Endothelial cell (in vitro differentiated cells): ENCODE data around the gene ZC3H12A. TPM values are rescaled to one million over a fixed set of nuclear protein-coding genes. Genes with fewer than 3 reads are reported as not detected.

Experiments used
- DNase-seq: peaks from one replicate; pipeline ENCODE4 v3.0.0; 2021; ENCODE audit warnings: low spot score
- H3K27ac Mint-ChIP-seq: one replicate; pipeline ENCODE4 v1.8.0; 2021; ENCODE audit warnings: mixed read lengths, inconsistent platforms; ENCODE audit not compliant: unreplicated experiment
- H3K27me3 Mint-ChIP-seq: one replicate; pipeline ENCODE4 v1.8.0; 2021; ENCODE audit warnings: mild to moderate bottlenecking, moderate library complexity, mixed read lengths, inconsistent platforms; ENCODE audit not compliant: unreplicated experiment
- H3K36me3 Mint-ChIP-seq: one replicate; pipeline ENCODE4 v1.8.0; 2021; ENCODE audit warnings: mild to moderate bottlenecking, low read depth, mixed read lengths, inconsistent platforms; ENCODE audit not compliant: unreplicated experiment
- H3K4me1 Mint-ChIP-seq: one replicate; pipeline ENCODE4 v1.8.0; 2021; ENCODE audit warnings: mild to moderate bottlenecking, mixed read lengths, inconsistent platforms; ENCODE audit not compliant: unreplicated experiment
- H3K4me3 Mint-ChIP-seq: one replicate; pipeline ENCODE4 v1.8.0; 2021; ENCODE audit warnings: mild to moderate bottlenecking, mixed read lengths, inconsistent platforms; ENCODE audit not compliant: unreplicated experiment
- H3K9me3 Mint-ChIP-seq: one replicate; pipeline ENCODE4 v1.8.0; 2021; ENCODE audit warnings: mixed read lengths, inconsistent platforms; ENCODE audit not compliant: unreplicated experiment
- total RNA-seq: library from RNA; stranded (reverse); fragmentation: NEBNext Ultra II Directional; extraction: Animal tissue kit (Norgen Biotek cat#: 25700); gene quantifications from one replicate; pipeline ENCODE4 v1.2.1, GENCODE V29; 2021; ENCODE audit not compliant: unreplicated experiment
- TF ChIP-seq, protein P1 (sequence below): fragments of 200-600 bp; sonication (generic); IDR thresholded peaks from one replicate; pipeline ENCODE4 v1.5.0; 2021; ENCODE audit warnings: antibody characterized with exemption; ENCODE audit not compliant: unreplicated experiment

The ZC3H12A gene
- total RNA-seq, 1 donor from 2014 or later = 5.4 TPM

DNA sequence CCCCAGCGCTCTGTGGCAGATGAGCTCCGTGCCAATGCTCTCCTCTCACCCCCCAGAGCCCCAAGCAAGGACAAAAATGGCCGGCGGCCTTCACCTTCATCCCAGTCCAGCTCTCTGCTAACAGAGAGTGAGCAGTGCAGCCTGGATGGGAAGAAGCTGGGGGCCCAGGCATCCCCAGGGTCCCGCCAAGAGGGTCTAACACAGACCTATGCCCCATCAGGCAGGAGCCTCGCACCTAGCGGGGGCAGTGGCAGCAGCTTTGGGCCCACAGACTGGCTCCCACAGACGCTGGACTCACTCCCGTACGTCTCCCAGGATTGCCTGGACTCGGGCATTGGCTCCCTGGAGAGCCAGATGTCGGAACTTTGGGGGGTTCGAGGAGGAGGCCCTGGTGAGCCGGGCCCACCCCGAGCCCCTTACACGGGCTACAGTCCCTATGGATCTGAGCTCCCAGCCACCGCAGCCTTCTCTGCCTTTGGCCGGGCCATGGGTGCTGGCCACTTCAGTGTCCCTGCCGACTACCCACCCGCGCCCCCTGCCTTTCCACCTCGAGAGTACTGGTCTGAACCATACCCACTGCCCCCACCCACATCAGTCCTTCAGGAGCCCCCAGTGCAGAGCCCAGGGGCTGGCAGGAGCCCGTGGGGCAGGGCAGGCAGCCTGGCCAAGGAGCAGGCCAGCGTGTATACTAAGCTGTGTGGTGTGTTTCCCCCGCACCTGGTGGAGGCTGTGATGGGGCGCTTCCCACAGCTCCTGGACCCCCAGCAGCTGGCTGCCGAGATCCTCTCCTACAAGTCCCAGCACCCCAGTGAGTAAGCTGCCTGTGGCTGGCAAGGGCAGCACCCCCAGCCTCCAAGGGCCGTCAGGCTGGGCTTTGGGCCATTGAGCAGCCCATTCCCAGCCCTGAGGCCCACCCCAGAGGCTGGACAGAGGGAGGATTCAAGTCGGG lies 8.7 kb downstream of the ZC3H12A start:
- Mint-ChIP-seq H3K27me3 (peaks cover 1% of the 10 kb centered on the region), H3K27ac (no peak overlapping the region), H3K4me1 (peaks cover 12% of the 10 kb centered on the region), H3K36me3 (peaks cover 18% of the 10 kb centered on the region), H3K4me3 (peak overlapping the region; percentile 59), H3K9me3 (no peaks in the 10 kb centered on the region)
- DNase-seq = no peak
- TF ChIP-seq, protein P1, sequence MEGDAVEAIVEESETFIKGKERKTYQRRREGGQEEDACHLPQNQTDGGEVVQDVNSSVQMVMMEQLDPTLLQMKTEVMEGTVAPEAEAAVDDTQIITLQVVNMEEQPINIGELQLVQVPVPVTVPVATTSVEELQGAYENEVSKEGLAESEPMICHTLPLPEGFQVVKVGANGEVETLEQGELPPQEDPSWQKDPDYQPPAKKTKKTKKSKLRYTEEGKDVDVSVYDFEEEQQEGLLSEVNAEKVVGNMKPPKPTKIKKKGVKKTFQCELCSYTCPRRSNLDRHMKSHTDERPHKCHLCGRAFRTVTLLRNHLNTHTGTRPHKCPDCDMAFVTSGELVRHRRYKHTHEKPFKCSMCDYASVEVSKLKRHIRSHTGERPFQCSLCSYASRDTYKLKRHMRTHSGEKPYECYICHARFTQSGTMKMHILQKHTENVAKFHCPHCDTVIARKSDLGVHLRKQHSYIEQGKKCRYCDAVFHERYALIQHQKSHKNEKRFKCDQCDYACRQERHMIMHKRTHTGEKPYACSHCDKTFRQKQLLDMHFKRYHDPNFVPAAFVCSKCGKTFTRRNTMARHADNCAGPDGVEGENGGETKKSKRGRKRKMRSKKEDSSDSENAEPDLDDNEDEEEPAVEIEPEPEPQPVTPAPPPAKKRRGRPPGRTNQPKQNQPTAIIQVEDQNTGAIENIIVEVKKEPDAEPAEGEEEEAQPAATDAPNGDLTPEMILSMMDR = no peak

DNA sequence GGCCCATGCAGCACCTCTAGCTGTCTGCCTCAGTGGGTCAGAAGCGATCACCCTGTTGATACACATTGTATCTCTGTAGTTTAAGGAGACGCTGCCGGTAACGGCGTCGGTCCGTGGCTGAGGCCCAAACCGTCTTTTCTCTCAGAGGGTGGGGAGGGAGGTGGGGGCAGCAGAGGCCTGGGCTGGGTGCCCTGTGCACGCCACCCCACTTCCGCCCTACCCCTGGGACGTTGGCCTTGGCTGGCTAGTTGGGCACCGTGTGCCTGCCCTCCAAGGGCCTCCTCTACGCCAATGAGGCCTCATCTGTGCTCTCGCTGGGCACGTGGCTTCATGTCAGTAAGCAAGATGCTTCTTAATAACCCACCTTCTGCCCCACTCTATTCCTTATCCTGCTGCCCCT lies 9.4 kb downstream of the ZC3H12A start:
- TF ChIP-seq, protein P1 = no peak
- H3K4me1 Mint-ChIP-seq = peaks cover 14% of the 10 kb centered on the region
- H3K4me3 Mint-ChIP-seq = no peak overlapping the region
- peaks cover 18% of the 10 kb centered on the region for H3K36me3 Mint-ChIP-seq
- no peak for DNase-seq
- no peaks in the 10 kb centered on the region for H3K9me3 Mint-ChIP-seq
- peaks cover 1% of the 10 kb centered on the region for H3K27me3 Mint-ChIP-seq
- H3K27ac Mint-ChIP-seq = peak overlapping the region; percentile 50

DNA sequence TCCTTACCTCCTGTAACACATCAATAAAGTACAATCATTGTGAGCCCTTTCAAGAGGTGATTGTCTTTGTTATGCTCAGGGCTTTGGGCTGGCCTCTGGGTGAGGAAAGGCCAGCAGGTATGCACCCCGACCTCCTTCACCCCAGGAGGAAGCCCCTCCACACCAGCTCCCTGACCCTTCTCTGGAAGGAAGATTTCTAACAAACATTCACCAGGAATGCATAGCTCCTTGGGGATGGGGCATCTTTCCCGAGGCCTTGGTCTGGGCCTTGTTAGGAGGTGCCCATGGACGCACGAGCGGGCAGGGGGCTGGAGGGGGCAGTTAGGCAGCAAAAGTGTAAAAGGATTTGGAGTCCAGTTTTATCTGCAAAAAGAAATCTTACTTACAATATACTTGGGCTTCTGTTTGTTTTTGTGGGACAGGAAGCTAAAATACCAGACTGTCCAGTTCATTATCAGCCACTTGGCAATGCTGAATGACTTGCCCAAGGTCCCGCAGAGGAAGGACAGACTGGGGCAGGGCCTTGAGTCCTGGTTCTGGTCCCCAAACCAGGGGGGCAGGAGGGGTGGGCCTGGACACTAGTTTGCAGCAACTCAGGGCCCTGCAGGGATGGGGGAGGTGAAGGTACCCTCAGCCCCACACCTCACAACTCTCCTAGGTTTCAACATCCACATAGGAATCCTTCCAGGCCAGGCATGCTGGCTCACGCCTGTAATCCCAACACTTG lies 10.1 kb downstream of the ZC3H12A start:
- TF ChIP-seq, protein P1 = no peak
- H3K9me3 Mint-ChIP-seq = no peaks in the 10 kb centered on the region
- H3K27ac Mint-ChIP-seq = peak overlapping the region; percentile 50
- peaks cover 18% of the 10 kb centered on the region for H3K36me3 Mint-ChIP-seq
- H3K27me3 Mint-ChIP-seq = peaks cover 1% of the 10 kb centered on the region
- H3K4me1 Mint-ChIP-seq = peaks cover 14% of the 10 kb centered on the region
- H3K4me3 Mint-ChIP-seq = no peak overlapping the region
- DNase-seq = no peak

GRCh38 chr1:37485902-37486679 lies 11.7 kb downstream of the ZC3H12A start:
- TF ChIP-seq, protein P1 = no peak
- peaks cover 14% of the 10 kb centered on the region for H3K4me1 Mint-ChIP-seq
- H3K27ac Mint-ChIP-seq = no peak overlapping the region
- DNase-seq = no peak
- no peaks in the 10 kb centered on the region for H3K9me3 Mint-ChIP-seq
- H3K4me3 Mint-ChIP-seq = no peak overlapping the region
- H3K27me3 Mint-ChIP-seq = peaks cover 1% of the 10 kb centered on the region
- H3K36me3 Mint-ChIP-seq = peaks cover 27% of the 10 kb centered on the region
